ENCODE data around the gene ATP9B. TPM values are rescaled to one million over a fixed set of nuclear protein-coding genes. Genes with fewer than 3 reads are reported as not detected.
A peak's percentile ranks its signal among the peaks of the same experiment; 100 is the strongest.

Gene ATP9B
- total RNA-seq, 1 donor from 2014 or later, result 43.9 TPM

- intact Hi-C loops (cut with DNase I), result no loop called here
- peak overlapping the region; percentile 80 for H3K27ac ChIP-seq
These were observed 335.3 kb downstream of the ATP9B start for GRCh38 chr18:79404567-79404910.

GRCh38 chr18:79405019-79405780 is 336.0 kb downstream of the ATP9B start:
- Histone ChIP-seq H3K9me3 (no peaks in the 10 kb centered on the region), H3K36me3 (no peaks in the 10 kb centered on the region), H3K27ac (peak overlapping the region; percentile 75), H3K27me3 (no peaks in the 10 kb centered on the region), H3K4me1 (peaks cover 40% of the 10 kb centered on the region), H3K4me3 (peak overlapping the region; percentile 4)
- DNase-seq, result peak; percentile 48
- TF ChIP-seq CTCF (IDR thresholded peaks at IDR 0.05), result no peak
- ATAC-seq, result no peak
- intact Hi-C loops (cut with DNase I), result no loop called here

More at GRCh38 chr18:79404567-79404910, 335.3 kb downstream of the ATP9B start:
- no peaks in the 10 kb centered on the region for H3K9me3 ChIP-seq
- no peak for ATAC-seq
- H3K36me3 ChIP-seq, result no peaks in the 10 kb centered on the region
- TF ChIP-seq CTCF (IDR thresholded peaks at IDR 0.05), result no peak
- DNase-seq, result peak; percentile 36
- no peak overlapping the region for H3K4me3 ChIP-seq
- no peaks in the 10 kb centered on the region for H3K27me3 ChIP-seq
- H3K4me1 ChIP-seq, result peaks cover 43% of the 10 kb centered on the region

- TF ChIP-seq CTCF (IDR thresholded peaks at IDR 0.05), result no peak
- Histone ChIP-seq H3K4me3 (peak overlapping the region; percentile 4), H3K9me3 (no peaks in the 10 kb centered on the region), H3K4me1 (peaks cover 40% of the 10 kb centered on the region), H3K27me3 (no peaks in the 10 kb centered on the region), H3K36me3 (peaks cover 5% of the 10 kb centered on the region), H3K27ac (peak overlapping the region; percentile 75)
- intact Hi-C loops (cut with DNase I), result no loop called here
- ATAC-seq, result peak; percentile 74
- peak; percentile 85 for DNase-seq
These were observed 336.8 kb downstream of the ATP9B start for GRCh38 chr18:79405781-79406575.

GRCh38 chr18:79406708-79407107 is 337.5 kb downstream of the ATP9B start:
- H3K36me3 ChIP-seq, result peaks cover 5% of the 10 kb centered on the region
- H3K9me3 ChIP-seq, result no peaks in the 10 kb centered on the region
- no peak for ATAC-seq
- no peak overlapping the region for H3K4me3 ChIP-seq
- H3K27me3 ChIP-seq, result no peaks in the 10 kb centered on the region
- TF ChIP-seq CTCF (IDR thresholded peaks at IDR 0.05), result no peak
- intact Hi-C loops (cut with DNase I), result no loop called here
- peaks cover 36% of the 10 kb centered on the region for H3K4me1 ChIP-seq
- DNase-seq, result peak; percentile 58
- peak overlapping the region; percentile 75 for H3K27ac ChIP-seq

- TF ChIP-seq CTCF (IDR thresholded peaks at IDR 0.05), result no peak
- Histone ChIP-seq H3K27ac (no peak overlapping the region), H3K4me3 (no peak overlapping the region), H3K27me3 (no peaks in the 10 kb centered on the region), H3K36me3 (peaks cover 5% of the 10 kb centered on the region), H3K9me3 (no peaks in the 10 kb centered on the region), H3K4me1 (peaks cover 15% of the 10 kb centered on the region)
- no peak for DNase-seq
- no peak for ATAC-seq
- intact Hi-C loops (cut with DNase I), result no loop called here
These were observed 340.1 kb downstream of the ATP9B start for GRCh38 chr18:79409313-79409712.

All from upper lobe of right lung (tissue), 1 donor.